HEK293 (cell line): ENCODE results near the gene GNPTAB.

ENCODE experiments used
- CTCF ChIA-PET: fragments of 350-600 bp; formaldehyde crosslinking; extraction: SDS; loops from one replicate; lab custom pipeline; 2021; ENCODE audit warnings: antibody characterized with exemption; lab: Yijun Ruan, JAX
- POLR2A ChIA-PET: fragments of 300-600 bp; formaldehyde crosslinking; extraction: SDS; loops from one replicate; lab custom pipeline; 2020; ENCODE audit warnings: antibody characterized with exemption, inconsistent platforms; lab: Yijun Ruan, JAX
- H3K27ac ChIP-seq: fragments of 200-500 bp; sonication (Bioruptor generic); 2 replicates; pipeline ENCODE4 v1.5.1; 2014; ENCODE audit warnings: low read depth, low read length, control low read depth, inconsistent platforms; ENCODE audit errors: extremely low read depth
- H3K36me3 ChIP-seq, 2 experiments: fragments of 200-500 bp in 1 of 2; sonication (Bioruptor generic) in 1 of 2; 1 replicate in 1 of 2; 2 replicates in 1 of 2; pipeline ENCODE4 v1.5.1; 2014 to 2017; ENCODE audit warnings: inconsistent platforms in 2 of 2, low read length in 2 of 2; ENCODE audit not compliant: control insufficient read depth in 2 of 2, insufficient read depth in 1 of 2
- H3K4me1 ChIP-seq: fragments of 200-500 bp; sonication (Bioruptor generic); 2 replicates; pipeline ENCODE4 v1.5.1; 2014; ENCODE audit warnings: mild to moderate bottlenecking, low read length, inconsistent platforms; ENCODE audit not compliant: control insufficient read depth, insufficient read depth
- H3K4me3 ChIP-seq: 2 replicates; pipeline ENCODE4 v1.5.1; 2011; ENCODE audit warnings: low read depth, mild to moderate bottlenecking, control low read depth, low read length, moderate library complexity
- H3K9me3 ChIP-seq: fragments of 200-500 bp; sonication (Bioruptor generic); 2 replicates; pipeline ENCODE4 v1.5.1; 2014; ENCODE audit warnings: low read depth, low read length, inconsistent platforms; ENCODE audit not compliant: control insufficient read depth, insufficient read depth
- BCL11B ChIP-seq: fragments of 450-650 bp; formaldehyde crosslinking; IDR thresholded peaks from 2 replicates; pipeline ENCODE4 v1.5.1; 2016; ENCODE audit warnings: low read depth, missing biosample characterization, missing genetic modification characterization
- HOXC10 ChIP-seq: sonication (generic); formaldehyde crosslinking; IDR thresholded peaks from 2 replicates; pipeline ENCODE4 v1.8.1; 2023; ENCODE audit warnings: mild to moderate bottlenecking, missing genetic modification reagents
- YY1 ChIP-seq: fragments of 450-650 bp; formaldehyde crosslinking; IDR thresholded peaks from 2 replicates; pipeline ENCODE4 v1.5.1; 2018; ENCODE audit warnings: missing biosample characterization, missing genetic modification characterization
- ZBTB7A ChIP-seq: fragments of 450-650 bp; formaldehyde crosslinking; IDR thresholded peaks from 2 replicates; pipeline ENCODE4 v1.5.1; 2016; ENCODE audit warnings: low read depth, missing biosample characterization, missing genetic modification characterization
- ZFP37 ChIP-seq: fragments of 450-650 bp; formaldehyde crosslinking; IDR thresholded peaks from 2 replicates; pipeline ENCODE4 v1.5.1; 2016; ENCODE audit warnings: missing biosample characterization, missing genetic modification characterization
- ZFP69B ChIP-seq: fragments of 450-650 bp; formaldehyde crosslinking; IDR thresholded peaks from 2 replicates; pipeline ENCODE4 v1.5.1; 2016; ENCODE audit warnings: missing biosample characterization, missing genetic modification characterization
- ZNF146 ChIP-seq: fragments of 450-650 bp; formaldehyde crosslinking; IDR thresholded peaks from 2 replicates; pipeline ENCODE4 v1.5.1; 2016; ENCODE audit warnings: missing biosample characterization, missing genetic modification characterization
- ZNF16 ChIP-seq: fragments of 450-650 bp; formaldehyde crosslinking; IDR thresholded peaks from 2 replicates; pipeline ENCODE4 v1.5.1; 2016; ENCODE audit warnings: low read depth, missing biosample characterization, missing genetic modification characterization
- ZNF19 ChIP-seq: fragments of 450-650 bp; formaldehyde crosslinking; IDR thresholded peaks from 2 replicates; pipeline ENCODE4; 2016; ENCODE audit warnings: missing biosample characterization, missing genetic modification characterization, low read depth
- ZNF274 ChIP-seq, 2 experiments: fragments of 200-500 bp in 1 of 2; fragments of 450-650 bp in 1 of 2; sonication (Bioruptor generic) in 1 of 2; formaldehyde crosslinking in 1 of 2; IDR thresholded peaks; 2 replicates each; pipeline versions ENCODE4 v1.5.1 to v1.6.1; 2014 to 2016; ENCODE audit warnings: borderline replicate concordance in 1 of 2, inconsistent platforms in 1 of 2, low read length in 1 of 2, missing biosample characterization in 1 of 2, missing genetic modification characterization in 1 of 2
- ZNF341 ChIP-seq: fragments of 450-650 bp; formaldehyde crosslinking; IDR thresholded peaks from 2 replicates; pipeline ENCODE4; 2016; ENCODE audit warnings: low read depth, missing biosample characterization, missing genetic modification characterization
- ZNF558 ChIP-seq: fragments of 450-650 bp; formaldehyde crosslinking; IDR thresholded peaks from 2 replicates; pipeline ENCODE4 v1.5.1; 2016; ENCODE audit warnings: missing biosample characterization, missing genetic modification characterization
- ZNF623 ChIP-seq: fragments of 450-650 bp; formaldehyde crosslinking; IDR thresholded peaks from 2 replicates; pipeline ENCODE4 v1.5.1; 2016; ENCODE audit warnings: missing biosample characterization, missing genetic modification characterization
- ZNF624 ChIP-seq: fragments of 450-650 bp; formaldehyde crosslinking; IDR thresholded peaks from 2 replicates; pipeline ENCODE4 v1.5.1; 2017; ENCODE audit warnings: missing biosample characterization, missing genetic modification characterization
- ZNF670 ChIP-seq: fragments of 450-650 bp; formaldehyde crosslinking; IDR thresholded peaks from 2 replicates; pipeline ENCODE4 v1.5.1; 2016; ENCODE audit warnings: missing biosample characterization, missing genetic modification characterization, low read depth
- ZNF701 ChIP-seq: fragments of 450-650 bp; formaldehyde crosslinking; IDR thresholded peaks from 2 replicates; pipeline ENCODE4 v1.5.1; 2016; ENCODE audit warnings: missing biosample characterization, missing genetic modification characterization
- ZSCAN4 ChIP-seq: fragments of 450-650 bp; formaldehyde crosslinking; IDR thresholded peaks from 2 replicates; pipeline ENCODE4 v1.5.1; 2017; ENCODE audit warnings: missing biosample characterization, missing genetic modification characterization
- TF ChIP-seq, protein P1 (sequence below): fragments of 450-650 bp; formaldehyde crosslinking; IDR thresholded peaks from 2 replicates; pipeline ENCODE4 v1.5.1; 2016; ENCODE audit warnings: missing biosample characterization, missing genetic modification characterization
- TF ChIP-seq, protein P2 (sequence below): fragments of 450-650 bp; formaldehyde crosslinking; IDR thresholded peaks from 2 replicates; pipeline ENCODE4 v1.5.1; 2017; ENCODE audit warnings: missing biosample characterization, missing genetic modification characterization
- TF ChIP-seq, protein P3 (sequence below): fragments of 450-650 bp; formaldehyde crosslinking; IDR thresholded peaks from 2 replicates; pipeline ENCODE4 v1.5.1; 2016; ENCODE audit warnings: missing biosample characterization, missing genetic modification characterization

GNPTAB gene

GRCh38 chr12:101793401-101793800, 37.4 kb downstream of the GNPTAB start:
- peaks cover 0 to 4% of the 10 kb centered on the region in 2 experiments; a peak in 2 of 3 replicates for H3K36me3 ChIP-seq
- H3K4me3 ChIP-seq: no peak overlapping the region
- POLR2A ChIA-PET: no interaction called here
- TF ChIP-seq ZNF146 (tag by site-specific recombination) (no peak), ZFP37 (tag by site-specific recombination) (no peak), YY1 (no peak), ZNF624 (no peak), ZNF16 (tag by site-specific recombination) (no peak), ZFP69B (tag by site-specific recombination) (no peak), ZNF670 (no peak), ZNF701 (tag by site-specific recombination) (no peak), BCL11B (tag by site-specific recombination) (no peak), ZNF341 (tag by site-specific recombination) (no peak), ZNF274 (IDR thresholded peaks at IDR 0.05; ENCODE audit: low read length) (no peak), ZNF274 (tag by site-specific recombination; IDR thresholded peaks at IDR 0.05; ENCODE audit: borderline replicate concordance) (no peak), ZSCAN4 (tag by site-specific recombination) (no peak), ZNF558 (tag by site-specific recombination) (no peak), ZNF19 (tag by site-specific recombination) (no peak), ZBTB7A (tag by site-specific recombination) (no peak), HOXC10 (CRISPR knock-in tag) (no peak), ZNF623 (tag by site-specific recombination) (no peak)
- TF ChIP-seq, protein P1, sequence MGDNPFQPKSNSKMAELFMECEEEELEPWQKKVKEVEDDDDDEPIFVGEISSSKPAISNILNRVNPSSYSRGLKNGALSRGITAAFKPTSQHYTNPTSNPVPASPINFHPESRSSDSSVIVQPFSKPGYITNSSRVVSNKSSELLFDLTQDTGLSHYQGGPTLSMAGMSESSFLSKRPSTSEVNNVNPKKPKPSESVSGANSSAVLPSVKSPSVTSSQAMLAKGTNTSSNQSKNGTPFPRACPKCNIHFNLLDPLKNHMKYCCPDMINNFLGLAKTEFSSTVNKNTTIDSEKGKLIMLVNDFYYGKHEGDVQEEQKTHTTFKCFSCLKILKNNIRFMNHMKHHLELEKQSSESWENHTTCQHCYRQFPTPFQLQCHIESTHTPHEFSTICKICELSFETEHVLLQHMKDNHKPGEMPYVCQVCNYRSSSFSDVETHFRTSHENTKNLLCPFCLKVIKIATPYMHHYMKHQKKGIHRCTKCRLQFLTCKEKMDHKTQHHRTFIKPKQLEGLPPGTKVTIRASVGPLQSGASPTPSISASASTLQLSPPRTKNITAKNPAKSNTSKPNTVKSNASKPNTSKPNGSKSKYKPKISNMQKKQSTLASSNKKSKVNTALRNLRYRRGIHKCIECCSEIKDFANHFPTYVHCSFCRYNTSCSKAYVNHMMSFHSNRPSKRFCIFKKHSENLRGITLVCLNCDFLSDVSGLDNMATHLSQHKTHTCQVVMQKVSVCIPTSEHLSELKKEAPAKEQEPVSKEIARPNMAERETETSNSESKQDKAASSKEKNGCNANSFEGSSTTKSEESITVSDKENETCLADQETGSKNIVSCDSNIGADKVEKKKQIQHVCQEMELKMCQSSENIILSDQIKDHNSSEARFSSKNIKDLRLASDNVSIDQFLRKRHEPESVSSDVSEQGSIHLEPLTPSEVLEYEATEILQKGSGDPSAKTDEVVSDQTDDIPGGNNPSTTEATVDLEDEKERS (tag by site-specific recombination): no peak
- TF ChIP-seq, protein P2, sequence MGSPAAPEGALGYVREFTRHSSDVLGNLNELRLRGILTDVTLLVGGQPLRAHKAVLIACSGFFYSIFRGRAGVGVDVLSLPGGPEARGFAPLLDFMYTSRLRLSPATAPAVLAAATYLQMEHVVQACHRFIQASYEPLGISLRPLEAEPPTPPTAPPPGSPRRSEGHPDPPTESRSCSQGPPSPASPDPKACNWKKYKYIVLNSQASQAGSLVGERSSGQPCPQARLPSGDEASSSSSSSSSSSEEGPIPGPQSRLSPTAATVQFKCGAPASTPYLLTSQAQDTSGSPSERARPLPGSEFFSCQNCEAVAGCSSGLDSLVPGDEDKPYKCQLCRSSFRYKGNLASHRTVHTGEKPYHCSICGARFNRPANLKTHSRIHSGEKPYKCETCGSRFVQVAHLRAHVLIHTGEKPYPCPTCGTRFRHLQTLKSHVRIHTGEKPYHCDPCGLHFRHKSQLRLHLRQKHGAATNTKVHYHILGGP: no peak
- TF ChIP-seq, protein P3, sequence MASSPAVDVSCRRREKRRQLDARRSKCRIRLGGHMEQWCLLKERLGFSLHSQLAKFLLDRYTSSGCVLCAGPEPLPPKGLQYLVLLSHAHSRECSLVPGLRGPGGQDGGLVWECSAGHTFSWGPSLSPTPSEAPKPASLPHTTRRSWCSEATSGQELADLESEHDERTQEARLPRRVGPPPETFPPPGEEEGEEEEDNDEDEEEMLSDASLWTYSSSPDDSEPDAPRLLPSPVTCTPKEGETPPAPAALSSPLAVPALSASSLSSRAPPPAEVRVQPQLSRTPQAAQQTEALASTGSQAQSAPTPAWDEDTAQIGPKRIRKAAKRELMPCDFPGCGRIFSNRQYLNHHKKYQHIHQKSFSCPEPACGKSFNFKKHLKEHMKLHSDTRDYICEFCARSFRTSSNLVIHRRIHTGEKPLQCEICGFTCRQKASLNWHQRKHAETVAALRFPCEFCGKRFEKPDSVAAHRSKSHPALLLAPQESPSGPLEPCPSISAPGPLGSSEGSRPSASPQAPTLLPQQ: no peak
- TF ChIP-seq, all 188 proteins: peak for 0
- CTCF ChIA-PET: interaction anchor here (0.7 to 3.0 kb wide), 6 partner anchors 10 to 46 kb away, joined by 4 to 19 read pairs (median 8); partner anchors contain the start of gene GNPTAB
- Histone ChIP-seq H3K4me1 (no peaks in the 10 kb centered on the region), H3K27ac (no peak overlapping the region), H3K9me3 (no peaks in the 10 kb centered on the region)
